Effector memory CD8-positive, alpha-beta T cell (primary cell): ENCODE data around the gene ATF3.
A peak's percentile ranks its signal among the peaks of the same experiment; 100 is the strongest.

Experiments used
- ATAC-seq: fragments of 150-1000 bp; cut with Tn5 transposase; replicated peaks from 2 replicates; pipeline ENCODE4 v1.10.0; 2021; ENCODE audit warnings: mild to moderate bottlenecking, moderate library complexity
- DNase-seq, 3 experiments: peaks; one replicate each; pipeline ENCODE4 v3.0.0; 2021
- H3K27ac Mint-ChIP-seq, 2 donors: one replicate each; pipeline ENCODE4 v1.8.0; 2022; ENCODE audit warnings: mild to moderate bottlenecking in 2 of 2, mixed read lengths in 2 of 2, moderate library complexity in 2 of 2
- H3K27me3 Mint-ChIP-seq, 2 donors: one replicate each; pipeline ENCODE4 v1.8.0; 2022; ENCODE audit warnings: mixed read lengths in 2 of 2
- H3K36me3 Mint-ChIP-seq: one replicate; pipeline ENCODE4 v1.8.0; 2022; ENCODE audit warnings: mild to moderate bottlenecking, moderate library complexity, mixed read lengths; ENCODE audit not compliant: insufficient read depth
- H3K4me1 Mint-ChIP-seq, 2 donors: one replicate each; pipeline ENCODE4 v1.8.0; 2022; ENCODE audit warnings: low read depth in 2 of 2, mixed read lengths in 2 of 2
- H3K4me3 Mint-ChIP-seq, 2 donors: one replicate each; pipeline ENCODE4 v1.8.0; 2022; ENCODE audit warnings: mild to moderate bottlenecking in 2 of 2, mixed read lengths in 2 of 2, moderate library complexity in 2 of 2
- H3K9me3 Mint-ChIP-seq, 2 donors: one replicate each; pipeline ENCODE4 v1.8.0; 2022; ENCODE audit warnings: mixed read lengths in 2 of 2
- total RNA-seq, 9 experiments: gene quantifications; one replicate each; lab custom pipeline; 2026; lab: John Stamatoyannopoulos, UW

Gene ATF3, protein sequence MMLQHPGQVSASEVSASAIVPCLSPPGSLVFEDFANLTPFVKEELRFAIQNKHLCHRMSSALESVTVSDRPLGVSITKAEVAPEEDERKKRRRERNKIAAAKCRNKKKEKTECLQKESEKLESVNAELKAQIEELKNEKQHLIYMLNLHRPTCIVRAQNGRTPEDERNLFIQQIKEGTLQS
- total RNA-seq: 6.6 to 300 (median 47.8) reads per million in 9 experiments

DNA sequence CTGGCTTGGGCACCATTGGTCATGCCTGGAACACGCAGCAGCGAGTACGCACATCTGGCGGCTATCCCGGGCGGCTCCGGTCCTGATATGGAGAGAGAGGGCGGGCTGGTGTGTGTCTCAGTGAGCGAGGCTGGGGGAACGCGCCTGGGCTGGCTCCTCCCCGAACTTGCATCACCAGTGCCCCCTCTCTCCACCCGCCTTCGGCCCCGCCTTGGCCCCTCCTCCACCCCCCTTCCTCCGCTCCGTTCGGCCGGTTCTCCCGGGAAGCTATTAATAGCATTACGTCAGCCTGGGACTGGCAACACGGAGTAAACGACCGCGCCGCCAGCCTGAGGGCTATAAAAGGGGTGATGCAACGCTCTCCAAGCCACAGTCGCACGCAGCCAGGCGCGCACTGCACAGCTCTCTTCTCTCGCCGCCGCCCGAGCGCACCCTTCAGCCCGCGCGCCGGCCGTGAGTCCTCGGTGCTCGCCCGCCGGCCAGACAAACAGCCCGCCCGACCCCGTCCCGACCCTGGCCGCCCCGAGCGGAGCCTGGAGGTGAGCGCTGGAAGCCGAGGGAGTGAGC, at the start of gene ATF3:
Gene ATF3 (plus strand): TSS at position 370 of the 567 bp plus-strand sequence. CDS start 6,261 bp downstream, outside the sequence.
- Mint-ChIP-seq H3K4me1 (peaks cover 22 to 25% of the 10 kb centered on the region in 2 donors), H3K9me3 (no peaks in the 10 kb centered on the region), H3K27me3 (peaks cover 58 to 64% of the 10 kb centered on the region in 2 donors), H3K27ac (peak within 1 kb of the TSS; percentile 94 to 98), H3K4me3 (peak within 1 kb of the TSS; percentile 94 to 95), H3K36me3 (peaks cover 24% of the 10 kb centered on the region)
- DNase-seq: peak; percentile 67 to 77 (median 76)
- ATAC-seq: peak; percentile 75

DNA sequence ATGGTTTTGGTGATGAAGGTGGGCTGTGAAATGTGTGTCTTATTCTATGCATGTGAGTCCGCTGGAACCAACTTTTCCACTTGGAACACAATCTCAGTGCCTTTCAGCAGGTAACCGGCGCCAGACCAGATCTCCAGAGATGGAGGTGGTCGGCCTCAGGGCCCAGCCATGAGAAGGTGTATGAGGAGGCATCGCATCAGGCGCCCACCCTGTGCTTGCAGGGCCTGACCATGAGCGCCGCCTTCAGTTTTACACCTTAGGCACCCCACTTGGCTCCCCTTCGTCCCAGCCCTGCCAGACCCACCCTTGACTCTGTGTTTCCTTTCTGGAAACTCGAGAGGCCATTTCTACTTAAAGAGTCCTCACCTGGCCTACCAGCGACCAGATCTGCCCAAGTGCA, 48.6 kb upstream of the ATF3 start:
- Mint-ChIP-seq H3K4me3 (peak overlapping the region; percentile 75 to 80), H3K36me3 (peaks cover 4% of the 10 kb centered on the region), H3K9me3 (no peaks in the 10 kb centered on the region), H3K27me3 (no peaks in the 10 kb centered on the region), H3K4me1 (peaks cover 4 to 10% of the 10 kb centered on the region in 2 donors), H3K27ac (peak overlapping the region; percentile 10 to 15)
- DNase-seq: no peak
- no peak for ATAC-seq

DNA sequence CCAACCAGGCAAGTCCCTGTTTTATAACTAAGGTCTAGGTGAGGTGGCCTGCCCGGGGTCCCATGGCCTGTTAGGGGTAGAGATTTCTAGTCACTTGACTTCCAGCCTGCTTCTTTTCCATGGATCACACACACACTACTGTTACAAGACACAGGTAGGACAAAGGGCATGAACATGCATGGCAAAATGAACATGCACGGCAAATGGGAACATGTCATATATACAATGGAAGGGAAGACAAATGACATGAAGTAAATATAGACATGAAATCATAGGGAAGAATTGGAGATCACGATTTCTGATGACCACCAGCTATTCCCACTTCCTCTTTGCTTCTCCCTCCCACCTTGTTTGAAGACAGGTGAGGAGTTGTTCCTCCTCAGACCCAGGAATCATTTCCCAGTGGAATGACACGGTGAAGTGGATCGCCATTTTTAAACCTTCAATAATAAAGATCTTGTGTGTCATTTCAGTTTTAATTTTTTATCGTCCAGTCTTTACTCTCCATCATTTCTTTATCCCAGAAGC, 47.6 kb upstream of the ATF3 start:
- Mint-ChIP-seq H3K27ac (peak overlapping the region in 1 of 2 donors; percentile 15), H3K27me3 (no peaks in the 10 kb centered on the region), H3K36me3 (peaks cover 4% of the 10 kb centered on the region), H3K4me3 (no peak overlapping the region), H3K9me3 (no peaks in the 10 kb centered on the region), H3K4me1 (peaks cover 4 to 18% of the 10 kb centered on the region in 2 donors)
- no peak for DNase-seq
- ATAC-seq: no peak

DNA sequence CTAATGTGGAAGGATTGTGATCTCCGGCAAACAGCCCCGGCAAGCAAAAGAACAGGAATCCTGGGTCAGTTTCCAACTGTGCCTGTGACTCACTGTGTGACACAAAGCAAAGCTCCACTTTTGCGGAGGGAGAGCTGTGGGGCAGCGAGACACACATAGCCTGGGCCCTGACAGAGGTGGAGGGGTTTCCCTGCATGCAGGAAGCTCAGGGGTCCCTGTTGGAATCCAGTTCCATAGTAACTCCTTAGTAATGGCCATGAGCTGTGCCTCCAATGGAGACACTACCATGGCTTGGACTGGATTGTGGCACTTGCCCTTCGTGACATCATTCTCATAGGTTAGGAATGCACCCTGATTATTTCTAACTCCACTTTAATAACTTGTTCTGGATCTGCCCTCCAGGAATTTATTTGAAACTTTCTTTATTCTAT, 47.0 kb upstream of the ATF3 start:
- no peak for ATAC-seq
- peak overlapping the region in 1 of 2 donors; percentile 52 for H3K27ac Mint-ChIP-seq
- H3K4me1 Mint-ChIP-seq: peaks cover 8 to 22% of the 10 kb centered on the region in 2 donors

DNA sequence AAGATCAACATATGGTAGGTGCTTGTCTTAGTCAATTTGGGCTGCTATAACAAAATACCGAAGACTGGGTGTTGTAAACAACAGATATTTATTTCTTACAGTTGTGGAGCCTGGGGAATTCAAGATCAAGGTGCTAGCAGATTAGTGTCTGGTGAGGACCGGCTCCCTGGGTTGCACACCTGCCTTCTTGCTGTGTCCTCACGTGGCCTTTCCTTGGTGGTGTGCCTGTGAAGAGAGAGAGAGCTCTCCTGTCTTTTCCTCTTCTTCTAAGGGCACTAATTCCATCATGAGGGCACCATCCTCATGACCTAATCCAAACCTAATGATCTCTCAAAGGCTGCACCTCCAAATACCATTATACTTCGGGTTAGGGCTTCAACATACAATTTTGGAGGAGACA, 45.8 kb upstream of the ATF3 start:
- Mint-ChIP-seq H3K4me1 (peaks cover 18 to 26% of the 10 kb centered on the region in 2 donors), H3K27ac (no peak overlapping the region), H3K9me3 (no peaks in the 10 kb centered on the region), H3K4me3 (no peak overlapping the region), H3K27me3 (no peaks in the 10 kb centered on the region), H3K36me3 (peaks cover 4% of the 10 kb centered on the region)
- no peak for DNase-seq
- no peak for ATAC-seq

More for the DNA sequence above, 47.0 kb upstream of the ATF3 start:
- Mint-ChIP-seq H3K4me3 (no peak overlapping the region), H3K27me3 (no peaks in the 10 kb centered on the region), H3K36me3 (peaks cover 4% of the 10 kb centered on the region), H3K9me3 (no peaks in the 10 kb centered on the region)
- no peak for DNase-seq

DNA sequence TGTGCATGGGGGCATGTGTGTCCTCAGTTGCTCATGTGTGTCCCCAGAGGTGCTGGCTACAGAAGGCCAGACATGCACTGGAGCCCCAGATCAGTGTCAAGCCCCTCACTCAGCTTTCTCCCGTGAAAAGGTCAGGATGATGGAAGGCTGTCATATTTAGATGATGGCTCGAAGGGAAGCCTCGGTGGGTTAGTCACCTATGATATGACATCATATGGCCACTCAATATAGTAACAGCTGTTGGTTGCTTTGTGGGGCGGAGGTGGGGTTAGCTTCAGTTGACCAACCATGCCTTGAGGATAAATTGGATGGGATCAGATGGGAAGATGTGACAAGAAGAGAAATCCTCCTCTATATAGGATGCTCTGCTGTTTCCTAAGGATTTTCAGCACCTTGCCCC, 43.5 kb upstream of the ATF3 start:
- peak overlapping the region in 1 of 2 donors; percentile 73 for H3K27ac Mint-ChIP-seq
- no peak for ATAC-seq
- H3K4me3 Mint-ChIP-seq: peak overlapping the region in 1 of 2 donors; percentile 76
- H3K27me3 Mint-ChIP-seq: no peaks in the 10 kb centered on the region
- no peaks in the 10 kb centered on the region for H3K36me3 Mint-ChIP-seq
- H3K9me3 Mint-ChIP-seq: no peaks in the 10 kb centered on the region
- H3K4me1 Mint-ChIP-seq: peaks cover 16 to 18% of the 10 kb centered on the region in 2 donors
- DNase-seq: no peak

DNA sequence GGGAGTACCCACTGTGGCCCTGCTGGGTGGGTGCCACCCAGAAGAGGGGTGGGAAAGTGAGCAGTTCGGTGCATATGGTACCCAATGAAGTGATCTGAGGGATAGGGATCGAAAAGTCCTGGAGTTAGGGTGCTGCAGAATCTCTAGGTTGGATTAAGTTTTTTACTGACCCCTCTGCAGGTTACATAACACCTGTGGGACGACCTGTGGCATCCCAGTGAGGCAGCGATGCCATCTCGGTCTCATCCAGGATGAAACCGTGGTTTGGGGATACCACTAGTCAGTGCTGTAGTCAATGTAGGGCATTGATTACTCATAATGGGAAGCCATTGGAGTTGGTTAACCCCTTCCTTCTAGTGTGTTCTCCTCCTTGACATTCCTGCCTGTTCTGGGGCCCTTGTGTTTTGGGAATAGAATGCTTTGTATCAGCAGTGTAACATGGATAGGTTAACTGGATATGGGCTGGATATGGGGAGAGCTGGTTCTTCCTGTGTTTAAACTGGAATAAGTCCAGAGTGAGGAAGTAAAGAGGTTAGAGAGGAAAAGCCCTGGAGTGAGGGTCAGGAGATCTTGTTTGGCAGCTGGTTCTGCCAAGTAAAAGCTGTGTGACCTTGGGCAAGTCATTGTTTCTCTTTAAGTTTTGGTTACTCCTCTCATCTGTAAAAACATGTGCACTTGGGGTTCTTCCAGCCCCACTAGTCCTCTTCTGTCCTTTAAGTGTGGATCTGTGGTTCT, 42.8 kb upstream of the ATF3 start:
- Mint-ChIP-seq H3K9me3 (no peaks in the 10 kb centered on the region), H3K27ac (peak overlapping the region; percentile 75 to 91), H3K36me3 (no peaks in the 10 kb centered on the region), H3K27me3 (no peaks in the 10 kb centered on the region), H3K4me1 (peaks cover 16 to 18% of the 10 kb centered on the region in 2 donors), H3K4me3 (peak overlapping the region; percentile 76 to 87)
- no peak for DNase-seq
- no peak for ATAC-seq

DNA sequence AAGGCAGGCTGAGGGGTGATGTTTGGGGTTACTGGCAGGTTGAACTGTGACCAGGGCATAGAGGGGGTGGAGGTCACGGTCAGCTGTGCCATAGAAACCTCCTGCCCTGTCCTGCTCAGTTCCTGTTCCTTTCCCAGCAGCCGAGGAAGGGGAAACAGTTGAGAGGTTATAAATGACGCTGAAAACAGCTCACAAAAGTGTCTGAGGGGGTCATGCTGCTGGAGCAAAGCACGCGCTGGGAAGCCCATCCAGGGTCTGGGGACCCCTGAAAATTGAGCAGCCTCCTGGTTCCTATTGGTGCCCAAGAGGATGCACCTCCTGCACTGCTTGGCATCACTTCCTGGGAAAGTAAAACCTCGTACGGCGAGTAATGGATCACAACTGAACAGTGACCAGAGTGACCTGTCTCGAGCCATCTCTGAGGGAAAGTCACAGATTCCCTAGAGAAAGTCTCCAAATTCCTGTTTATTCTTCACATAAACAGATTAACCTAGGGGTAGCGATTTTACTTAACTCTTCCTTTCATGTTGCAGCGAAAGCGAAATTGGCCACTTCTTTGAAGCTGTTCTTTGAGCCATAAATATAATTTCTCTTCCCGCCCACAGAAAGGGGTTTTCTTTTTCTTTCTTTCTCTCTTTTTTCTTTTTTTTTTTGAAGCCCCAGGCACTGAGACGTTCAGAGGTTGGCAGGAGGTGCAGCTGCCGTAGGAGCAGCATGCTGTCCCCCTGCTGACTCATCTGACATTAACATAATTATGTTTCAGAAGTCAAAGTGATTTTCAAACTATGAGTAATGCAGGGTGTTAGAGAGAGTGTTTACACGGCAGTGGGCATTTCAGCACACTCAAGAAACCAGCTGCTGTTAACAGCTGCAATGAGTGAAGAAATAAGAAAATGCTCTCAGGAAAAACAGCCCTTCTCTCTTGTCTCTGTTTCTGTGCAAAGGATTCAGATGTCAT, 41.8 kb upstream of the ATF3 start:
- Mint-ChIP-seq H3K36me3 (no peaks in the 10 kb centered on the region), H3K27ac (peak overlapping the region; percentile 75 to 91), H3K4me3 (peak overlapping the region; percentile 76 to 87), H3K27me3 (no peaks in the 10 kb centered on the region), H3K4me1 (peaks cover 16 to 18% of the 10 kb centered on the region in 2 donors), H3K9me3 (no peaks in the 10 kb centered on the region)
- DNase-seq (peak; percentile 24 to 40 (median 33)), ATAC-seq (peak; percentile 99)

DNA sequence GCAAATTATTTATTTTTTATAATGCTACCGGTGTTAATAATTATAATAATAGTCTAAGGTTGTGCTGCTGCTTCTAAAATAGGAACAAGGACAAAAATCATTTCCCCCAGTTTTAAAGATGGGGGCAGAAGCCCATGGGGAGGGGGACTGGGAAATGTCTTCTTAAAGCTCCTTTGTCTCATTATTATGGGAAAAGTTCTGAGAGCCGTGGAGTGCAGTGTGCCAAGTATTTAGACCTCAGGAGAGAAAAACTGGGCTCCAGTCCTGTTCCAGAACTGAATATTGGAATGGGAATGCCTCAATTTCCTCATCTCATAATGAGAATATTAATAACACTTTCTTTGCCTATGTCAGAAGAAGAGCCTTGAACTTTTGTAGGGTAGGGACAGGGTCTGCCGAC, 40.9 kb upstream of the ATF3 start:
- Mint-ChIP-seq H3K4me1 (peaks cover 16 to 18% of the 10 kb centered on the region in 2 donors), H3K4me3 (peak overlapping the region; percentile 76 to 87), H3K27ac (peak overlapping the region in 1 of 2 donors; percentile 91), H3K36me3 (no peaks in the 10 kb centered on the region), H3K9me3 (no peaks in the 10 kb centered on the region), H3K27me3 (no peaks in the 10 kb centered on the region)
- no peak for ATAC-seq
- no peak for DNase-seq

DNA sequence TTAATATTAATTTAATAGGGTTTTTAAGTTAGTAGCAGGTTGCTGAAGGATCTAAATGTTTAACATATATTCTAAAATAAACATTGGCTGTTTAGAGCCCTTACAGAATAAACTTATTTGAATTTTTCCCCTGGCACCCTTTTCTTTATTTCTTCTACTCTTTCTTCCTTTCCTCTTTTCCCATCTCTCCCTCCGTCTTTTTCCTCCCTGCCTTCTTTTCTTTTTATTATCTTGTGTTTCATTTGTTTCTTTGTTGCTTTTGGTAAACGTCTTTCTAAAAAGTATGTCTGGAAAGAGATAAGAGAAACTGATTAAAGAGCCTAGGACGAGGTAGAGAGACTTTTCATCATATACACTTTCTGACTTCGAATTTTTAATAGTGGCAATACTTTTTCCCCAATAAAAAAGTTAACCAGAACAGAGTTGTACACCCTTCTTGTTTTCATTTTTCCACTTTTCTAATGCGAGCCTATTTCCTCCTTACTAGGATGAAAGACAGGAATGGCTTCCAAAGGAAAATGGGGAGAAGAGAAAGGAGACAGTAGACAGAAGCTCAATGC, 39.5 kb upstream of the ATF3 start:
- H3K27ac Mint-ChIP-seq: no peak overlapping the region
- DNase-seq (no peak), ATAC-seq (no peak)
- peaks cover 16 to 18% of the 10 kb centered on the region in 2 donors for H3K4me1 Mint-ChIP-seq
- no peaks in the 10 kb centered on the region for H3K9me3 Mint-ChIP-seq
- H3K4me3 Mint-ChIP-seq: no peak overlapping the region
- no peaks in the 10 kb centered on the region for H3K27me3 Mint-ChIP-seq
- no peaks in the 10 kb centered on the region for H3K36me3 Mint-ChIP-seq

DNA sequence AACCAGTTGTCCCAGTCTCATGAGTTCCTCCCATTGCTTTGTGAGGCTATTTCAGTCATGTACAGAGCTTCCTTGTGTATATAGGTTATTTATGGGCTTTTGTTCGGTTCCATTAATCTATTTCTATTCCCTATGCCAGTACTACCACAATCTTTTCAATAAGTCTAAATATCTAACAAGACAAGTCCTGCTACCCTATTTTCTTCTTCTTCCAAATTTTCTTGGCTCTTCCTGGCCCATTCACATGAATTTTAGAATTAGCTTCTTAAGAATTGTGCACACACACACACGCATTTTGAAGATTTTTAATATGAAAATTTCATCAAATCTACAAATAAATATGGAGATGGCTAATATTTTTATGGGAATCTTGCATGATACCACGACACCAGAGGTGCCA, 33.8 kb upstream of the ATF3 start:
- Mint-ChIP-seq H3K27ac (no peak overlapping the region), H3K4me1 (no peaks in the 10 kb centered on the region), H3K27me3 (peaks cover 18 to 19% of the 10 kb centered on the region in 2 donors), H3K9me3 (no peaks in the 10 kb centered on the region), H3K36me3 (no peaks in the 10 kb centered on the region), H3K4me3 (no peak overlapping the region)
- ATAC-seq (no peak), DNase-seq (no peak)

DNA sequence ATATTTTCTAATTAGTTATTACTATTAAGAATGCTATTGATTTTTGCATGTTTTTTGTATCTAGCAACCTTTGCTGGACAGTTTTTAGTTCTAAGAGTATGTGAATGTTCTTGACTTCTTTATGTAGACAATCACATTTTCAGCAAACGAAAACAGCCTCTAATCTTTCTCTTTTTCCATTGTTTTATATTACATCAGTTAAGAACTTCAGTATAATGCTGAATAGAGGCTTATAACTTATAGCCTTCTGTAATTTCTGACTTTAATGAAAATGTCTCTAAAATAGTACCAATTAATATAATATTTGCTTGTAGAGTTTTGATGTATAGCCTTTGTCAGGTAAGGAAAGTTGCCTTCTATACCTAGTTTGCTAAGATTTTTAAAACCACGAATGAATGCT, 33.2 kb upstream of the ATF3 start:
- DNase-seq (no peak), ATAC-seq (no peak)
- H3K27me3 Mint-ChIP-seq: peaks cover 18 to 19% of the 10 kb centered on the region in 2 donors
- H3K9me3 Mint-ChIP-seq: no peaks in the 10 kb centered on the region
- H3K4me3 Mint-ChIP-seq: no peak overlapping the region
- no peaks in the 10 kb centered on the region for H3K36me3 Mint-ChIP-seq
- H3K4me1 Mint-ChIP-seq: no peaks in the 10 kb centered on the region
- H3K27ac Mint-ChIP-seq: no peak overlapping the region
